HCT116 (cell line): ENCODE measurements around the gene LCN10.

ENCODE experiments used
- CTCF ChIP-seq, 3 experiments: fragments of 200-600 bp in 1 of 3; sonication (generic) in 1 of 3; IDR thresholded peaks in 2 of 3; conservative IDR thresholded peaks in 1 of 3; 2 replicates each; pipeline ENCODE4 v1.5.1; 2012 to 2017; ENCODE audit warnings: low read depth in 2 of 3, low read length in 2 of 3, antibody characterized with exemption in 1 of 3, borderline replicate concordance in 1 of 3, control low read depth in 1 of 3, mild to moderate bottlenecking in 1 of 3, mixed read lengths in 1 of 3, mixed run types in 1 of 3, moderate library complexity in 1 of 3; ENCODE audit not compliant: insufficient read depth in 1 of 3
- EZH2phosphoT487 ChIP-seq: fragments of 200-600 bp; IDR thresholded peaks from 2 replicates; pipeline ENCODE4 v1.6.1; 2018; ENCODE audit warnings: antibody characterized with exemption, borderline replicate concordance
- JUND ChIP-seq: IDR thresholded peaks from 2 replicates; pipeline ENCODE4 v1.6.1; 2012
- MAX ChIP-seq: IDR thresholded peaks from 2 replicates; pipeline ENCODE4 v1.6.1; 2012
- POLR2AphosphoS5 ChIP-seq: IDR thresholded peaks from 2 replicates; pipeline ENCODE4 v1.6.1; 2011; ENCODE audit warnings: mild to moderate bottlenecking, low read depth, low read length, moderate library complexity
- ZBTB33 ChIP-seq: IDR thresholded peaks from 2 replicates; pipeline ENCODE4 v1.6.1; 2011; ENCODE audit warnings: mild to moderate bottlenecking, low read length, moderate library complexity; ENCODE audit not compliant: insufficient replicate concordance; ENCODE audit errors: extremely low read depth

- TF ChIP-seq EZH2phosphoT487 (no peak), CTCF (IDR thresholded peaks at IDR 0.05 in 2 of 3, conservative IDR thresholded peaks at IDR 0.05 in 1 of 3; ENCODE audit: borderline replicate concordance in 1 of 3, insufficient read depth in 1 of 3, low read depth in 2 of 3, low read length in 2 of 3) (no peak), ZBTB33 (no peak), JUND (no peak), POLR2AphosphoS5 (0 out of 2 replicates have a peak, but pooled peaks have one; percentile 7), MAX (no peak)
Observed at GRCh38 chr9:136725612-136726011, 17.1 kb downstream of the LCN10 start.
